ENCODE measurements around the gene WWP2.
"Not testable (repeated sequence)": the region's sequence is repeated elsewhere in the genome, so short reads cannot be mapped to it uniquely, and the experiment has no call there.

Gene WWP2

DNA sequence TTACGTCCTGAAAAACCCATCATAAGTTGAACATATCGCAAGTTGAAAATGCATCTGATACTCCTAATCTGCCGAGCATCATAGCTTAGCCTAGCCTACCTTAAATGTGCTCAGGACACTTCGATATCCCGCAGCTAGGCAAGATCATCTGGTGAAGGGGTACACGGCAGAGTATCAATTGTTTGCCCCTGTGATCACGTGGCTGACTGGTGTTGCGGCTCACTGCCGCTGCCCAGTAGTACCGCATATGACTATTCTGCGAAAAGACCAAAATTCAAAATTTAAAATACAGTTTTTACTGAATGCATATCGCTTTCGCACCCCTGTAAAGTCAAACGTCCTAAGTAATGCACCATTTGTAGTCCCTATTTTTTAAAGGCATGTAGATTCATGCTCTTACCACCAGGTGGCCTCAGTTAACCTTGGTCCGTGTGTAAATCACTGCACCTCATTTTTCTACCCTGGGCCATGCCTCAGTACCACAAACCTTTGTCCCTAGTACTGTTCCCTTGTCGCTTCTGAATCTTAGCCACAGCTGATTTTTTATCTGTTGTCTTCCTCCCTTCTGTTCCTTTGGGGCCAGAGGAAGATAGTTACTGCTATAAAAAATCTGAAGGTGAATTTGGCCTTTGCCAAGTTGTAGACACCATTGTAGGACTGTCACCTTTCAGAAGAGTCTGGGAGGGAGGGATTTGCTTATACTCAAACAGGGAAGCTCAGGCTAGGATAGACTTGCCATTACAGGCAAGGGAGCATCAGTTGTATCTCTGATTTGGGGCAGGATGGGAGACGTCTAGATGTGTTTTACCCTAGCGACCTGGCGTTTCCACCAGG, 34.4 kb downstream of the WWP2 start:
- ChIA-PET POLR2A (no interaction called here), CTCF (interaction anchor here (0.7 to 2.1 kb wide), 3 partner anchors 134 to 398 kb away, joined by 3 to 12 read pairs (median 4); no protein-coding TSS in a partner anchor)
- DNase-seq (ENCODE audit: extremely low spot score), result peak; percentile 66
- TF ChIP-seq BHLHE40 (IDR thresholded peaks at IDR 0.05; ENCODE audit: borderline replicate concordance) (0 out of 2 replicates have a peak, but pooled peaks have one; percentile 48), FOXK2 (IDR thresholded peaks at IDR 0.05) (no peak)

DNA sequence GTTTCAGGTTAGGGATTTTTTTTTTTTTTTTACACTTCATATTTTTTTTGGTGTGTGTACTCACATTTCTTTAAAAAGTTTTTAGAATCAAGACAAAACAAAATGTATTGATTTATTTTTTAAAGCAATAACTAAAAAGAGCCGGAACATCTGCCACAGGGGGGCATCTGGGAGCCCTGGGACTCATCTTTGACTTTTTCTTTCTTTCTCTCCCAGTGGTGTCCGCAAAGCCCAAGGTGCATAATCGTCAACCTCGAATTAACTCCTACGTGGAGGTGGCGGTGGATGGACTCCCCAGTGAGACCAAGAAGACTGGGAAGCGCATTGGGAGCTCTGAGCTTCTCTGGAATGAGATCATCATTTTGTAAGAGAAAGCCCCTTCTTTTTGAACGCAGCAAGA, 36.3 kb downstream of the WWP2 start:
- POLR2A ChIA-PET, result no interaction called here
- TF ChIP-seq CTBP1 (IDR thresholded peaks at IDR 0.05; ENCODE audit: borderline replicate concordance) (no peak), ELF4 (IDR thresholded peaks at IDR 0.05) (no peak), L3MBTL2 (conservative IDR thresholded peaks at IDR 0.05) (no peak), ARNT (IDR thresholded peaks at IDR 0.05) (no peak), FOXM1 (IDR thresholded peaks at IDR 0.05; ENCODE audit: borderline replicate concordance) (no peak), ZNF384 (IDR thresholded peaks at IDR 0.05) (no peak), SP1 (IDR thresholded peaks at IDR 0.05) (no peak), HDGF (IDR thresholded peaks at IDR 0.05; ENCODE audit: borderline replicate concordance) (no peak), BHLHE40 (IDR thresholded peaks at IDR 0.05; ENCODE audit: borderline replicate concordance) (no peak), SUZ12 (IDR thresholded peaks at IDR 0.05) (no peak), LEF1 (IDR thresholded peaks at IDR 0.05; ENCODE audit: borderline replicate concordance) (no peak), NFRKB (IDR thresholded peaks at IDR 0.05) (no peak), FOXK2 (IDR thresholded peaks at IDR 0.05) (no peak), TARDBP (IDR thresholded peaks at IDR 0.05) (no peak), FOXA1 (IDR thresholded peaks at IDR 0.05) (no peak)
- TF ChIP-seq, protein P1, sequence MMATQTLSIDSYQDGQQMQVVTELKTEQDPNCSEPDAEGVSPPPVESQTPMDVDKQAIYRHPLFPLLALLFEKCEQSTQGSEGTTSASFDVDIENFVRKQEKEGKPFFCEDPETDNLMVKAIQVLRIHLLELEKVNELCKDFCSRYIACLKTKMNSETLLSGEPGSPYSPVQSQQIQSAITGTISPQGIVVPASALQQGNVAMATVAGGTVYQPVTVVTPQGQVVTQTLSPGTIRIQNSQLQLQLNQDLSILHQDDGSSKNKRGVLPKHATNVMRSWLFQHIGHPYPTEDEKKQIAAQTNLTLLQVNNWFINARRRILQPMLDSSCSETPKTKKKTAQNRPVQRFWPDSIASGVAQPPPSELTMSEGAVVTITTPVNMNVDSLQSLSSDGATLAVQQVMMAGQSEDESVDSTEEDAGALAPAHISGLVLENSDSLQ (IDR thresholded peaks at IDR 0.05), result no peak
- CTCF ChIA-PET, result interaction anchor here (1.4 kb wide), 1 partner anchor 132 kb away, joined by 4 read pairs; no protein-coding TSS in a partner anchor
- DNase-seq (ENCODE audit: extremely low spot score), result no peak

DNA sequence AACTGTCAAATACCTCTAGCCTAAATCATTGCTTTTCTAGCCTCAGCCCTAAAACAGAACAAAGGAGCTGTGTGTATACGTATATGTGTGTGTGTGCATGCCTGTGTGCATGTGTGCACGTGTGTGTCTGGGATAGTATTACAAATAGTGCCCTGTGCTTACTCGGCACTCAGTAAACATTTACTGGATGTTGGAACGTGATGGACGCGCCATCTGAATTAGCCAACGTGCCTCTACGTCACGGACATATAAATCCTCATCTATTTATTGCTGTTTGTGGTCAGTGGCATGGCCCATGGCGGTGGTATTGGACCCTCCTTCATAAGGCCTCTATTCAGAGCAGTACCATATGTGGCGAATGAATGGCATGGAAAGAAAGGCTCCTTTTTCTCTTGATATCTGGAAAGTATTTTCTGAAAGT, 37.5 kb downstream of the WWP2 start:
- TF ChIP-seq SUZ12 (IDR thresholded peaks at IDR 0.05), result no peak
- no peak for TF ChIP-seq SP1 (IDR thresholded peaks at IDR 0.05)
- no peak for TF ChIP-seq NFRKB (IDR thresholded peaks at IDR 0.05)
- no peak for TF ChIP-seq FOXA1 (IDR thresholded peaks at IDR 0.05)
- TF ChIP-seq TARDBP (IDR thresholded peaks at IDR 0.05), result no peak
- TF ChIP-seq HDGF (IDR thresholded peaks at IDR 0.05; ENCODE audit: borderline replicate concordance), result no peak
- TF ChIP-seq L3MBTL2 (conservative IDR thresholded peaks at IDR 0.05), result no peak
- TF ChIP-seq FOXK2 (IDR thresholded peaks at IDR 0.05), result no peak
- no peak for TF ChIP-seq LEF1 (IDR thresholded peaks at IDR 0.05; ENCODE audit: borderline replicate concordance)
- TF ChIP-seq, protein P1 (IDR thresholded peaks at IDR 0.05), result no peak
- TF ChIP-seq CTBP1 (IDR thresholded peaks at IDR 0.05; ENCODE audit: borderline replicate concordance), result no peak
- TF ChIP-seq ZNF384 (IDR thresholded peaks at IDR 0.05), result no peak
- TF ChIP-seq FOXM1 (IDR thresholded peaks at IDR 0.05; ENCODE audit: borderline replicate concordance), result no peak
- TF ChIP-seq ELF4 (IDR thresholded peaks at IDR 0.05), result no peak
- TF ChIP-seq ARNT (IDR thresholded peaks at IDR 0.05), result no peak
- no peak for TF ChIP-seq BHLHE40 (IDR thresholded peaks at IDR 0.05; ENCODE audit: borderline replicate concordance)
- ChIA-PET POLR2A (no interaction called here), CTCF (interaction anchor here (1.4 kb wide), 1 partner anchor 131 kb away, joined by 4 read pairs; no protein-coding TSS in a partner anchor)
- DNase-seq (ENCODE audit: extremely low spot score), result no peak

DNA sequence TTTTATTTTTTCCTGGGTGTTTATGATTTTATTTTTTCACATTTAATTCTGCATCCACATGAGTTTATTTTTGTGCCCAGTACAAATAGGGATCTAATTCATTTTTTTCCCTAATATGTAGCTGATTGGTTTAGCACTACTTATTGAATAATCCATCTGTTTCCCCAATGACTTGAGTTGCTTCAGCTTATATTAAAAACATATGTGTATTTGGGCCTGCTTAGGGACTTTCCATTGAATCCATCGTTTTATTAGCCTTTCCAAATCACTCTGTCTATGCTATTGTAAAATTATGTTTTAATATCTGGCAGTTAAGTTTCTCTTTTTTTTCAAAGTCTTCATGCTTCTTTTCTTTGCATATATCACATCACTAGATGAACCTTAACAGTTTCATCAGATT, 42.2 kb downstream of the WWP2 start:
- CTCF ChIA-PET, result no interaction called here
- POLR2A ChIA-PET, result no interaction called here
- TF ChIP-seq FOXA1 (IDR thresholded peaks at IDR 0.05) (no peak), TARDBP (IDR thresholded peaks at IDR 0.05) (no peak), HDGF (IDR thresholded peaks at IDR 0.05; ENCODE audit: borderline replicate concordance) (no peak), LEF1 (IDR thresholded peaks at IDR 0.05; ENCODE audit: borderline replicate concordance) (no peak), ARNT (IDR thresholded peaks at IDR 0.05) (no peak), FOXK2 (IDR thresholded peaks at IDR 0.05) (no peak), FOXM1 (IDR thresholded peaks at IDR 0.05; ENCODE audit: borderline replicate concordance) (no peak), ZNF384 (IDR thresholded peaks at IDR 0.05) (no peak), BHLHE40 (IDR thresholded peaks at IDR 0.05; ENCODE audit: borderline replicate concordance) (no peak), SUZ12 (IDR thresholded peaks at IDR 0.05) (no peak), SP1 (IDR thresholded peaks at IDR 0.05) (no peak), ELF4 (IDR thresholded peaks at IDR 0.05) (no peak), NFRKB (IDR thresholded peaks at IDR 0.05) (no peak), CTBP1 (IDR thresholded peaks at IDR 0.05; ENCODE audit: borderline replicate concordance) (no peak), L3MBTL2 (conservative IDR thresholded peaks at IDR 0.05) (no peak)
- TF ChIP-seq, protein P1 (IDR thresholded peaks at IDR 0.05), result no peak
- DNase-seq (ENCODE audit: extremely low spot score), result no peak

DNA sequence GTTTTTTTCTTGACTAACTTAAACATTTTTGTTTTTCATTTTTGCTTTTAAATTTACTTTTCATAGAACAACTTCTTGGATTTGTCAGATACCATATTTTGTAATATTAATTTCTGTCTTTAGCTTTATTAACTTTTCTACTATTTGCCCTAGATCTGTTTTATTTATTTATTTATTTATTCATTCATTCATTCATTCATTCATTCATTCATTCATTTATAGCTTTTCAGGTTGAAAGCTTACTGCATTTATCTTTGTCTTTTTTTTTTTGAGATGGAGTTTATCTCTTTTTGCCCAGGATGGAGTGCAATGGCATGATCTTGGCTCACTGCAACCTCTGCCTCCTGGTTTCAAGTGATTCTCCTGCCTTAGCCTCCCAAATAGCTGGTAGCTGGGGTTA, 44.6 kb downstream of the WWP2 start:
- CTCF ChIA-PET, result interaction anchor here (0.6 to 1.0 kb wide), 2 partner anchors 57 to 123 kb away, joined by 3 read pairs; no protein-coding TSS in a partner anchor
- POLR2A ChIA-PET, result not testable (repeated sequence)

DNA sequence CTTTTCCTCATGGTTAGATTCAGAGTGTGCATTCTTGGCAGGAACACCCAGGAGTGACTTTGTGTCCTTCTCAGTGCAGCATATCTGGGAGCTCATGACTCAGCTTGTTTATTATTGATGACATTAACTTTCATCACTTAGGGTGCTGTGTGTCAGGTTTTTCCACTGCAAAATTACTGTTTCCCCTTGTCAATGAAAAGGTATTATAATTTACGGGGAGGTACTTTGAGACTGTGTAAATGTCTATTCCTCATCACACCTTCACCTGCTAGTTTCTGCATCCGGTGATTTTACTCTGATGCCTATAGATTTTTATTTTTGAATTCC, 50.5 kb downstream of the WWP2 start:
- CTCF ChIA-PET, result interaction anchor here (0.6 kb wide), 1 partner anchor 13 kb away, joined by 4 read pairs; no protein-coding TSS in a partner anchor
- no peak for DNase-seq (ENCODE audit: extremely low spot score)

More for the DNA sequence above, 44.6 kb downstream of the WWP2 start:
- DNase-seq (ENCODE audit: extremely low spot score), result not testable (repeated sequence)

More for the DNA sequence above, 50.5 kb downstream of the WWP2 start:
- TF ChIP-seq NFRKB (IDR thresholded peaks at IDR 0.05), result no peak
- TF ChIP-seq SUZ12 (IDR thresholded peaks at IDR 0.05), result no peak
- no peak for TF ChIP-seq ARNT (IDR thresholded peaks at IDR 0.05)
- no peak for TF ChIP-seq ZNF384 (IDR thresholded peaks at IDR 0.05)
- TF ChIP-seq TARDBP (IDR thresholded peaks at IDR 0.05), result no peak
- TF ChIP-seq, protein P1 (IDR thresholded peaks at IDR 0.05), result no peak
- TF ChIP-seq SP1 (IDR thresholded peaks at IDR 0.05), result no peak
- TF ChIP-seq L3MBTL2 (conservative IDR thresholded peaks at IDR 0.05), result no peak
- no peak for TF ChIP-seq CTBP1 (IDR thresholded peaks at IDR 0.05; ENCODE audit: borderline replicate concordance)
- no peak for TF ChIP-seq FOXA1 (IDR thresholded peaks at IDR 0.05)
- no peak for TF ChIP-seq HDGF (IDR thresholded peaks at IDR 0.05; ENCODE audit: borderline replicate concordance)
- no peak for TF ChIP-seq FOXK2 (IDR thresholded peaks at IDR 0.05)
- TF ChIP-seq FOXM1 (IDR thresholded peaks at IDR 0.05; ENCODE audit: borderline replicate concordance), result no peak
- TF ChIP-seq LEF1 (IDR thresholded peaks at IDR 0.05; ENCODE audit: borderline replicate concordance), result no peak
- TF ChIP-seq BHLHE40 (IDR thresholded peaks at IDR 0.05; ENCODE audit: borderline replicate concordance), result no peak
- POLR2A ChIA-PET, result no interaction called here

Data from HEK293T (cell line).